Ascending aorta (tissue), 2 donors: ENCODE data around the gene KIF5A. TPM values are rescaled to one million over a fixed set of nuclear protein-coding genes. Genes with fewer than 3 reads are reported as not detected.

ENCODE experiments used
- DNase-seq, 2 donors: peaks; one replicate each; pipeline ENCODE4 v3.0.0-alpha.2; 2019; ENCODE audit warnings: low spot score in 2 of 2
- H3K27ac ChIP-seq, 2 donors: fragments of 200-600 bp; sonication (generic); one replicate each; pipeline ENCODE4 v1.5.1; 2016 to 2017; ENCODE audit warnings: mild to moderate bottlenecking in 1 of 2
- H3K27me3 ChIP-seq: fragments of 200-600 bp; sonication (generic); one replicate; pipeline ENCODE4 v1.5.1; 2017
- H3K36me3 ChIP-seq, 2 donors: fragments of 200-600 bp; sonication (generic); one replicate each; pipeline ENCODE4 v1.5.1; 2016
- H3K4me1 ChIP-seq, 2 donors: fragments of 200-600 bp; sonication (generic); one replicate each; pipeline ENCODE4 v1.5.1; 2016 to 2017; ENCODE audit warnings: mild to moderate bottlenecking in 1 of 2
- H3K4me3 ChIP-seq, 2 donors: fragments of 200-600 bp; sonication (generic); one replicate each; pipeline ENCODE4 v1.5.1; 2016 to 2017; ENCODE audit warnings: mild to moderate bottlenecking in 1 of 2
- H3K9me3 ChIP-seq, 2 donors: fragments of 200-600 bp; sonication (generic); one replicate each; pipeline ENCODE4 v1.5.1; 2016
- intact Hi-C: fragments of 100-400 bp; cut with DNase I; formaldehyde crosslinking; loops from one replicate; pipeline ENCODE4 v1.15.1; 2023
- total RNA-seq: library from RNA; depleted of rRNA; stranded (reverse); fragments of >200 nt; gene quantifications from one replicate; pipeline ENCODE4 v1.1.0, GENCODE V29; 2016
- TF ChIP-seq, protein P1 (sequence below), 3 experiments: fragments of 200-600 bp in 2 of 3; fragments of 450-650 bp in 1 of 3; sonication (generic) in 2 of 3; IDR thresholded peaks; one replicate each; pipeline ENCODE4 v1.5.1; 2016 to 2019; ENCODE audit warnings: antibody characterized with exemption in 3 of 3, mild to moderate bottlenecking in 1 of 3, moderate library complexity in 1 of 3

The KIF5A gene
- total RNA-seq, 1 donor from 2014 or later, result not detected

GRCh38 chr12:57591782-57592325 lies 42.0 kb downstream of the KIF5A start:
- peak overlapping the region; percentile 82 to 89 for H3K27ac ChIP-seq
- TF ChIP-seq, protein P1, sequence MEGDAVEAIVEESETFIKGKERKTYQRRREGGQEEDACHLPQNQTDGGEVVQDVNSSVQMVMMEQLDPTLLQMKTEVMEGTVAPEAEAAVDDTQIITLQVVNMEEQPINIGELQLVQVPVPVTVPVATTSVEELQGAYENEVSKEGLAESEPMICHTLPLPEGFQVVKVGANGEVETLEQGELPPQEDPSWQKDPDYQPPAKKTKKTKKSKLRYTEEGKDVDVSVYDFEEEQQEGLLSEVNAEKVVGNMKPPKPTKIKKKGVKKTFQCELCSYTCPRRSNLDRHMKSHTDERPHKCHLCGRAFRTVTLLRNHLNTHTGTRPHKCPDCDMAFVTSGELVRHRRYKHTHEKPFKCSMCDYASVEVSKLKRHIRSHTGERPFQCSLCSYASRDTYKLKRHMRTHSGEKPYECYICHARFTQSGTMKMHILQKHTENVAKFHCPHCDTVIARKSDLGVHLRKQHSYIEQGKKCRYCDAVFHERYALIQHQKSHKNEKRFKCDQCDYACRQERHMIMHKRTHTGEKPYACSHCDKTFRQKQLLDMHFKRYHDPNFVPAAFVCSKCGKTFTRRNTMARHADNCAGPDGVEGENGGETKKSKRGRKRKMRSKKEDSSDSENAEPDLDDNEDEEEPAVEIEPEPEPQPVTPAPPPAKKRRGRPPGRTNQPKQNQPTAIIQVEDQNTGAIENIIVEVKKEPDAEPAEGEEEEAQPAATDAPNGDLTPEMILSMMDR (IDR thresholded peaks at IDR 0.05), result no peak
- peak overlapping the region; percentile 79 to 99 for H3K4me3 ChIP-seq
- peaks cover 9 to 24% of the 10 kb centered on the region in 2 donors for H3K36me3 ChIP-seq
- intact Hi-C loops, result loop anchor here (2.0 kb wide), 2 partner anchors 19 to 29 kb away; partner anchors contain the start of gene ARHGEF25
- H3K9me3 ChIP-seq, result no peaks in the 10 kb centered on the region
- no peaks in the 10 kb centered on the region for H3K27me3 ChIP-seq
- peaks cover 0 to 19% of the 10 kb centered on the region in 2 donors for H3K4me1 ChIP-seq
- no peak for DNase-seq

GRCh38 chr12:57592551-57593165 lies 42.8 kb downstream of the KIF5A start:
- peaks cover 0 to 19% of the 10 kb centered on the region in 2 donors for H3K4me1 ChIP-seq
- DNase-seq, result no peak
- TF ChIP-seq, protein P1 (IDR thresholded peaks at IDR 0.05), result no peak
- H3K27me3 ChIP-seq, result no peaks in the 10 kb centered on the region
- no peaks in the 10 kb centered on the region for H3K9me3 ChIP-seq
- H3K4me3 ChIP-seq, result no peak overlapping the region
- H3K27ac ChIP-seq, result no peak overlapping the region
- H3K36me3 ChIP-seq, result peaks cover 14 to 32% of the 10 kb centered on the region in 2 donors
- intact Hi-C loops, result no loop called here

- Histone ChIP-seq H3K36me3 (peaks cover 14 to 36% of the 10 kb centered on the region in 2 donors), H3K9me3 (no peaks in the 10 kb centered on the region), H3K4me1 (peaks cover 0 to 19% of the 10 kb centered on the region in 2 donors), H3K4me3 (no peak overlapping the region), H3K27ac (no peak overlapping the region), H3K27me3 (no peaks in the 10 kb centered on the region)
- DNase-seq, result no peak
- TF ChIP-seq, protein P1 (IDR thresholded peaks at IDR 0.05), result no peak
- intact Hi-C loops, result no loop called here
Observed at GRCh38 chr12:57593187-57593586, 43.3 kb downstream of the KIF5A start.

- TF ChIP-seq, protein P1 (IDR thresholded peaks at IDR 0.05), result no peak
- Histone ChIP-seq H3K27ac (no peak overlapping the region), H3K27me3 (no peaks in the 10 kb centered on the region), H3K4me3 (no peak overlapping the region), H3K4me1 (peaks cover 0 to 8% of the 10 kb centered on the region in 2 donors), H3K9me3 (no peaks in the 10 kb centered on the region), H3K36me3 (peaks cover 37 to 65% of the 10 kb centered on the region in 2 donors)
- intact Hi-C loops, result no loop called here
- DNase-seq, result no peak
Observed at GRCh38 chr12:57600395-57600794, 50.6 kb downstream of the KIF5A start.

GRCh38 chr12:57602544-57602943 lies 52.7 kb downstream of the KIF5A start:
- intact Hi-C loops, result no loop called here
- DNase-seq, result no peak
- H3K4me3 ChIP-seq, result no peak overlapping the region
- TF ChIP-seq, protein P1 (IDR thresholded peaks at IDR 0.05), result no peak
- no peaks in the 10 kb centered on the region for H3K27me3 ChIP-seq
- peak overlapping the region; percentile 28 to 98 for H3K27ac ChIP-seq
- H3K4me1 ChIP-seq, result peaks cover 0 to 13% of the 10 kb centered on the region in 2 donors
- peaks cover 25 to 53% of the 10 kb centered on the region in 2 donors for H3K36me3 ChIP-seq
- no peaks in the 10 kb centered on the region for H3K9me3 ChIP-seq
